HepG2 (cell line): Measurements from ENCODE around the gene FKBP5. TPM values are rescaled to one million over a fixed set of nuclear protein-coding genes. Genes with fewer than 3 reads are reported as not detected.

ENCODE experiments used
- BCL6 ChIP-seq: IDR thresholded peaks from 2 replicates; pipeline ENCODE4 v1.6.1; 2016; ENCODE audit warnings: missing genetic modification reagents, missing compliant biosample characterization
- CREM ChIP-seq, 2 experiments: sonication (generic) in 1 of 2; formaldehyde crosslinking in 1 of 2; IDR thresholded peaks; 2 replicates each; pipeline versions ENCODE4 v1.4.0 to v1.6.1; 2016 to 2020; ENCODE audit warnings: antibody characterized with exemption in 1 of 2, mild to moderate bottlenecking in 1 of 2, missing genetic modification reagents in 1 of 2
- EEA1 ChIP-seq: sonication (generic); formaldehyde crosslinking; IDR thresholded peaks from 2 replicates; pipeline ENCODE4 v1.5.1; 2020; ENCODE audit warnings: mild to moderate bottlenecking, missing genetic modification reagents, borderline replicate concordance
- ETV5 ChIP-seq: IDR thresholded peaks from 2 replicates; pipeline ENCODE4 v1.6.1; 2018; ENCODE audit warnings: missing biosample characterization, missing genetic modification reagents, inconsistent platforms, borderline replicate concordance
- FIP1L1 ChIP-seq: fragments of 200-400 bp; formaldehyde crosslinking; IDR thresholded peaks from 2 replicates; pipeline ENCODE4 v1.6.1; 2018; ENCODE audit warnings: low read depth, mild to moderate bottlenecking, low read length, moderate library complexity, borderline replicate concordance; ENCODE audit not compliant: insufficient read depth
- FOXK1 ChIP-seq: sonication (generic); formaldehyde crosslinking; IDR thresholded peaks from 2 replicates; pipeline ENCODE4 v1.4.0; 2020; ENCODE audit warnings: low read depth, missing genetic modification reagents, borderline replicate concordance
- HDAC6 ChIP-seq: fragments of 200-600 bp; sonication (generic); IDR thresholded peaks from 2 replicates; pipeline ENCODE4 v1.7.0; 2017; ENCODE audit warnings: mild to moderate bottlenecking, antibody characterized with exemption, low read length, low read depth
- IRF2 ChIP-seq: IDR thresholded peaks from 2 replicates; pipeline ENCODE4 v1.6.1; 2018; ENCODE audit warnings: missing genetic modification reagents, missing compliant biosample characterization
- JUNB ChIP-seq: sonication (generic); formaldehyde crosslinking; IDR thresholded peaks from 2 replicates; pipeline ENCODE4 v1.8.0; 2022; ENCODE audit warnings: missing genetic modification reagents, mild to moderate bottlenecking, borderline replicate concordance
- KLF16 ChIP-seq, 2 experiments: sonication (generic) in 1 of 2; formaldehyde crosslinking in 1 of 2; IDR thresholded peaks; 2 replicates each; pipeline versions ENCODE4 v1.6.1 to v1.8.0; 2016 to 2023; ENCODE audit warnings: missing genetic modification reagents in 2 of 2, missing compliant biosample characterization in 1 of 2
- MEIS2 ChIP-seq: sonication (generic); formaldehyde crosslinking; IDR thresholded peaks from 2 replicates; pipeline ENCODE4 v1.9.0; 2021; ENCODE audit warnings: mild to moderate bottlenecking, missing genetic modification reagents
- NFE2L1 ChIP-seq: sonication (generic); formaldehyde crosslinking; IDR thresholded peaks from 2 replicates; pipeline ENCODE4 v1.4.0; 2020; ENCODE audit warnings: missing genetic modification reagents, mild to moderate bottlenecking, borderline replicate concordance
- PAXIP1 ChIP-seq: sonication (generic); formaldehyde crosslinking; conservative IDR thresholded peaks from 2 replicates; pipeline ENCODE4 v1.4.0; 2020; ENCODE audit warnings: mild to moderate bottlenecking, missing genetic modification reagents, moderate library complexity
- REXO4 ChIP-seq: sonication (generic); formaldehyde crosslinking; IDR thresholded peaks from 2 replicates; pipeline ENCODE4 v1.8.0; 2022; ENCODE audit warnings: missing genetic modification reagents, mild to moderate bottlenecking, borderline replicate concordance
- RFX3 ChIP-seq: IDR thresholded peaks from 2 replicates; pipeline ENCODE4 v1.6.1; 2016; ENCODE audit warnings: missing biosample characterization, missing genetic modification reagents
- SNAI1 ChIP-seq: sonication (generic); formaldehyde crosslinking; IDR thresholded peaks from 2 replicates; pipeline ENCODE4 v1.5.0; 2020; ENCODE audit warnings: mild to moderate bottlenecking, missing genetic modification reagents, borderline replicate concordance
- SYNCRIP ChIP-seq: fragments of 200-400 bp; formaldehyde crosslinking; IDR thresholded peaks from 2 replicates; pipeline ENCODE4 v1.6.1; 2018; ENCODE audit warnings: mild to moderate bottlenecking, low read depth, low read length; ENCODE audit not compliant: insufficient read depth
- TEAD3 ChIP-seq: optimal IDR thresholded peaks from 2 replicates; pipeline ENCODE3; 2016; ENCODE audit warnings: borderline replicate concordance
- TMF1 ChIP-seq: sonication (generic); formaldehyde crosslinking; IDR thresholded peaks from 2 replicates; pipeline ENCODE4 v1.8.1; 2022; ENCODE audit warnings: low read depth, missing genetic modification reagents
- TRIM24 ChIP-seq: sonication (generic); formaldehyde crosslinking; IDR thresholded peaks from 2 replicates; pipeline ENCODE4 v1.8.0; 2022; ENCODE audit warnings: mild to moderate bottlenecking, missing genetic modification reagents
- ZNF225 ChIP-seq: sonication (generic); formaldehyde crosslinking; IDR thresholded peaks from 2 replicates; pipeline ENCODE4 v1.4.0; 2020; ENCODE audit warnings: mild to moderate bottlenecking, missing genetic modification reagents
- ZNF556 ChIP-seq: sonication (generic); formaldehyde crosslinking; IDR thresholded peaks from 2 replicates; pipeline ENCODE4 v1.4.0; 2020; ENCODE audit warnings: mild to moderate bottlenecking, missing genetic modification reagents, borderline replicate concordance
- ZNF790 ChIP-seq: sonication (generic); formaldehyde crosslinking; IDR thresholded peaks from 2 replicates; pipeline ENCODE4 v1.8.0; 2022; ENCODE audit warnings: missing genetic modification reagents, mild to moderate bottlenecking, borderline replicate concordance
- polyA plus RNA-seq, 8 experiments: library from polyadenylated mRNA; depleted of rRNA in 3 of 8; stranded (reverse) in 7 of 8; unstranded in 1 of 8; fragments of >200 nt; fragmentation: Illumina TruSeq in 4 of 8; extraction: Trizol in 4 of 8; gene quantifications; 2 replicates each; pipeline versions ENCODE4 v1.2.1 to v1.2.3, GENCODE V29; 2011 to 2016; ENCODE audit warnings: low read depth in 4 of 8, missing spikeins in 1 of 8, mixed read lengths in 1 of 8; ENCODE audit not compliant: insufficient read depth in 1 of 8
- total RNA-seq, 5 experiments: library from RNA; depleted of rRNA; stranded (reverse); fragments of >200 nt; fragmentation: Illumina TruSeq; extraction: Trizol; gene quantifications; 2 replicates each; pipeline ENCODE4 v1.2.3, GENCODE V29; 2016; ENCODE audit warnings: low read depth in 1 of 5
- TF ChIP-seq, protein P1 (sequence below): sonication (generic); formaldehyde crosslinking; IDR thresholded peaks from 2 replicates; pipeline ENCODE4 v1.4.0; 2020; ENCODE audit warnings: mild to moderate bottlenecking, low read depth, missing genetic modification reagents

FKBP5 gene
- total and polyA plus RNA-seq, 2 of the 13 experiments (the other 11 are each of a cell fraction or from before 2014, with no cell fraction given), result 8.0 to 17.4 TPM

GRCh38 chr6:35583893-35584688 is 104.6 kb downstream of the FKBP5 start (continued):
- no peak; the same call in 1 of the 2 replicates for TF ChIP-seq PAXIP1 (CRISPR knock-in tag)
- TF ChIP-seq FOXK1 (CRISPR knock-in tag), result 0 out of 2 replicates have a peak, but pooled peaks have one; percentile 29
- peak; percentile 71; the same call in 1 of the 2 replicates for TF ChIP-seq ZNF556 (CRISPR knock-in tag)
- TF ChIP-seq BCL6, result no peak
- peak; percentile 41; the same call in 1 of the 2 replicates for TF ChIP-seq ETV5 (CRISPR knock-in tag)
- TF ChIP-seq ZNF790 (CRISPR knock-in tag), result no peak
- no peak for TF ChIP-seq SNAI1
- no peak for TF ChIP-seq ZNF225
- TF ChIP-seq RFX3 (CRISPR knock-in tag), result no peak
- no peak for TF ChIP-seq REXO4
- peak; percentile 70 for TF ChIP-seq IRF2 (CRISPR knock-in tag)
- TF ChIP-seq TEAD3 (CRISPR knock-in tag), result peak; percentile 13
- peak in 1 of 2 experiments; percentile 62; a peak in 1 of 4 replicates for TF ChIP-seq KLF16 (CRISPR knock-in tag; IDR thresholded peaks at IDR 0.05)
- TF ChIP-seq FIP1L1, result no peak
- TF ChIP-seq TMF1 (CRISPR knock-in tag), result no peak
- TF ChIP-seq SYNCRIP, result no peak
- no peak for TF ChIP-seq TRIM24 (CRISPR knock-in tag)
- TF ChIP-seq NFE2L1 (CRISPR knock-in tag), result no peak
- no peak for TF ChIP-seq CREM (IDR thresholded peaks at IDR 0.05)
- no peak for TF ChIP-seq CREM (CRISPR knock-in tag; IDR thresholded peaks at IDR 0.05)
- no peak for TF ChIP-seq JUNB (CRISPR knock-in tag)
- TF ChIP-seq, protein P1, sequence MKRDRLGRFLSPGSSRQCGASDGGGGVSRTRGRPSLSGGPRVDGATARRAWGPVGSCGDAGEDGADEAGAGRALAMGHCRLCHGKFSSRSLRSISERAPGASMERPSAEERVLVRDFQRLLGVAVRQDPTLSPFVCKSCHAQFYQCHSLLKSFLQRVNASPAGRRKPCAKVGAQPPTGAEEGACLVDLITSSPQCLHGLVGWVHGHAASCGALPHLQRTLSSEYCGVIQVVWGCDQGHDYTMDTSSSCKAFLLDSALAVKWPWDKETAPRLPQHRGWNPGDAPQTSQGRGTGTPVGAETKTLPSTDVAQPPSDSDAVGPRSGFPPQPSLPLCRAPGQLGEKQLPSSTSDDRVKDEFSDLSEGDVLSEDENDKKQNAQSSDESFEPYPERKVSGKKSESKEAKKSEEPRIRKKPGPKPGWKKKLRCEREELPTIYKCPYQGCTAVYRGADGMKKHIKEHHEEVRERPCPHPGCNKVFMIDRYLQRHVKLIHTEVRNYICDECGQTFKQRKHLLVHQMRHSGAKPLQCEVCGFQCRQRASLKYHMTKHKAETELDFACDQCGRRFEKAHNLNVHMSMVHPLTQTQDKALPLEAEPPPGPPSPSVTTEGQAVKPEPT (CRISPR knock-in tag), result no peak
- no peak for TF ChIP-seq MEIS2
- TF ChIP-seq EEA1 (CRISPR knock-in tag), result no peak
- TF ChIP-seq HDAC6, result no peak
